CD4-positive, alpha-beta memory T cell (primary cell): ENCODE measurements around the gene POLR3G. TPM values are rescaled to one million over a fixed set of nuclear protein-coding genes. Genes with fewer than 3 reads are reported as not detected.

Experiments
- CTCF ChIA-PET: fragments of 350-600 bp; sonication (Branson Sonifier 250); formaldehyde crosslinking; loops from one replicate; lab custom pipeline; 2021; ENCODE audit warnings: inconsistent platforms; ENCODE audit not compliant: partially characterized antibody; lab: Charles Lee
- POLR2A ChIA-PET: fragments of 350-600 bp; sonication (Branson Sonifier 250); formaldehyde crosslinking; loops from one replicate; lab custom pipeline; 2021; ENCODE audit not compliant: partially characterized antibody; lab: Charles Lee
- DNase-seq, 5 donors: peaks; one replicate each; pipeline versions ENCODE4 v3.0.0 to v3.0.0-alpha.2; 2020 to 2022; ENCODE audit warnings: mixed read lengths in 1 of 5
- H3K27ac ChIP-seq: one replicate; pipeline ENCODE4 v1.7.0; 2013; ENCODE audit warnings: low read depth, low read length
- H3K27me3 ChIP-seq: 2 replicates; pipeline ENCODE4 v1.7.0; 2013; ENCODE audit warnings: mild to moderate bottlenecking, low read length, moderate library complexity; ENCODE audit not compliant: insufficient read depth
- H3K36me3 ChIP-seq: 2 replicates; pipeline ENCODE4 v1.7.0; 2013; ENCODE audit warnings: mild to moderate bottlenecking, low read length, moderate library complexity; ENCODE audit not compliant: insufficient read depth
- H3K4me1 ChIP-seq: 2 replicates; pipeline ENCODE4 v1.7.0; 2013; ENCODE audit warnings: mild to moderate bottlenecking, low read length, moderate library complexity; ENCODE audit not compliant: insufficient read depth
- H3K4me3 ChIP-seq, 2 donors: one replicate each; pipeline ENCODE4 v1.7.0; 2013; ENCODE audit warnings: low read length in 2 of 2, mild to moderate bottlenecking in 1 of 2
- H3K9me3 ChIP-seq, 2 donors: one replicate each; pipeline ENCODE4 v1.7.0; 2013; ENCODE audit warnings: low read length in 2 of 2, control low read depth in 1 of 2; ENCODE audit not compliant: control insufficient read depth in 1 of 2
- H3K27ac Mint-ChIP-seq, 7 donors: one replicate each; pipeline ENCODE4 v1.8.0; 2020 to 2021; ENCODE audit warnings: mixed read lengths in 7 of 7, mild to moderate bottlenecking in 6 of 7, inconsistent platforms in 3 of 7, moderate library complexity in 3 of 7
- H3K27me3 Mint-ChIP-seq, 2 donors: one replicate each; pipeline ENCODE4 v1.8.0; 2020 to 2021; ENCODE audit warnings: mixed read lengths in 2 of 2
- H3K36me3 Mint-ChIP-seq, 2 donors: one replicate each; pipeline ENCODE4 v1.8.0; 2020 to 2021; ENCODE audit warnings: mixed read lengths in 2 of 2, inconsistent platforms in 1 of 2, mild to moderate bottlenecking in 1 of 2
- H3K4me1 Mint-ChIP-seq, 4 donors: one replicate each; pipeline ENCODE4 v1.8.0; 2020 to 2021; ENCODE audit warnings: mixed read lengths in 4 of 4, mild to moderate bottlenecking in 1 of 4
- H3K4me3 Mint-ChIP-seq, 8 donors: one replicate each; pipeline ENCODE4 v1.8.0; 2020 to 2021; ENCODE audit warnings: mixed read lengths in 8 of 8, mild to moderate bottlenecking in 7 of 8, moderate library complexity in 6 of 8, inconsistent platforms in 3 of 8
- H3K9me3 Mint-ChIP-seq, 8 donors: one replicate each; pipeline ENCODE4 v1.8.0; 2020 to 2021; ENCODE audit warnings: mixed read lengths in 8 of 8, mild to moderate bottlenecking in 5 of 8, inconsistent platforms in 3 of 8, moderate library complexity in 1 of 8
- intact Hi-C: fragments of 100-400 bp; cut with micrococcal nuclease; formaldehyde crosslinking; loops from one replicate; pipeline ENCODE4 v1.15.1; 2023
- polyA plus RNA-seq, 2 donors: library from polyadenylated mRNA; unstranded; fragments of 300-500 nt; fragmentation: Illumina TruSeq; gene quantifications; one replicate each; pipeline ENCODE4 v1.2.3, GENCODE V29; 2021
- total RNA-seq, 2 experiments: library from RNA; stranded (reverse); gene quantifications; one replicate each; pipeline ENCODE4 v1.2.3, GENCODE V29; 2021

The POLR3G gene
- total and polyA plus RNA-seq, 4 experiments from 2014 or later, result 1.2 to 2.2 (median 1.5) TPM

- Histone ChIP-seq H3K4me1 (peaks cover 6% of the 10 kb centered on the region), H3K4me3 (no peak overlapping the region), H3K27me3 (no peaks in the 10 kb centered on the region), H3K27ac (no peak overlapping the region), H3K9me3 (no peaks in the 10 kb centered on the region), H3K36me3 (no peaks in the 10 kb centered on the region)
- Mint-ChIP-seq H3K4me3 (no peak overlapping the region), H3K9me3 (peaks cover 0 to under 1% (median 0%) of the 10 kb centered on the region in 8 donors), H3K27me3 (peaks cover 21 to 30% of the 10 kb centered on the region in 2 donors), H3K36me3 (peaks cover 0 to 2% of the 10 kb centered on the region in 2 donors), H3K4me1 (peaks cover 0 to 4% (median 2%) of the 10 kb centered on the region in 4 donors), H3K27ac (no peak overlapping the region)
- POLR2A ChIA-PET, result no interaction called here
- DNase-seq, result no peak
- CTCF ChIA-PET, result no interaction called here
- intact Hi-C loops, result no loop called here
These were observed 60.3 kb downstream of the POLR3G start for GRCh38 chr5:90534922-90535321.

- no peaks in the 10 kb centered on the region for H3K4me1 ChIP-seq
- no peak overlapping the region for H3K4me3 Mint-ChIP-seq
- no peaks in the 10 kb centered on the region for H3K9me3 ChIP-seq
- ChIA-PET POLR2A (no interaction called here), CTCF (no interaction called here)
- H3K4me3 ChIP-seq, result no peak overlapping the region
- H3K27me3 Mint-ChIP-seq, result peaks cover 28 to 39% of the 10 kb centered on the region in 2 donors
- no peak overlapping the region for H3K27ac Mint-ChIP-seq
- H3K9me3 Mint-ChIP-seq, result no peaks in the 10 kb centered on the region
- H3K36me3 Mint-ChIP-seq, result no peaks in the 10 kb centered on the region
- H3K36me3 ChIP-seq, result no peaks in the 10 kb centered on the region
- DNase-seq, result no peak
- intact Hi-C loops, result no loop called here
- no peaks in the 10 kb centered on the region for H3K27me3 ChIP-seq
- H3K4me1 Mint-ChIP-seq, result no peaks in the 10 kb centered on the region
- H3K27ac ChIP-seq, result no peak overlapping the region
These were observed 68.3 kb downstream of the POLR3G start for GRCh38 chr5:90542827-90543519.

GRCh38 chr5:90545511-90545910, 70.8 kb downstream of the POLR3G start:
- Mint-ChIP-seq H3K9me3 (no peaks in the 10 kb centered on the region), H3K4me3 (no peak overlapping the region), H3K36me3 (no peaks in the 10 kb centered on the region), H3K27me3 (peaks cover 26 to 31% of the 10 kb centered on the region in 2 donors), H3K27ac (no peak overlapping the region), H3K4me1 (no peaks in the 10 kb centered on the region)
- intact Hi-C loops, result no loop called here
- no peaks in the 10 kb centered on the region for H3K27me3 ChIP-seq
- H3K27ac ChIP-seq, result no peak overlapping the region
- DNase-seq, result no peak
- no peaks in the 10 kb centered on the region for H3K36me3 ChIP-seq
- POLR2A ChIA-PET, result no interaction called here
- no peak overlapping the region for H3K4me3 ChIP-seq
- H3K9me3 ChIP-seq, result no peaks in the 10 kb centered on the region
- CTCF ChIA-PET, result no interaction called here
- H3K4me1 ChIP-seq, result no peaks in the 10 kb centered on the region

- Mint-ChIP-seq H3K36me3 (no peaks in the 10 kb centered on the region), H3K27ac (no peak overlapping the region), H3K27me3 (peaks cover 23 to 30% of the 10 kb centered on the region in 2 donors), H3K4me3 (no peak overlapping the region), H3K9me3 (no peaks in the 10 kb centered on the region), H3K4me1 (no peaks in the 10 kb centered on the region)
- Histone ChIP-seq H3K4me1 (no peaks in the 10 kb centered on the region), H3K27me3 (no peaks in the 10 kb centered on the region), H3K4me3 (no peak overlapping the region), H3K27ac (no peak overlapping the region), H3K9me3 (no peaks in the 10 kb centered on the region), H3K36me3 (no peaks in the 10 kb centered on the region)
- no peak for DNase-seq
- POLR2A ChIA-PET, result no interaction called here
- intact Hi-C loops, result no loop called here
- CTCF ChIA-PET, result no interaction called here
These were observed 71.7 kb downstream of the POLR3G start for GRCh38 chr5:90546216-90546837.

GRCh38 chr5:90547072-90547536, 72.4 kb downstream of the POLR3G start:
- no peaks in the 10 kb centered on the region for H3K36me3 Mint-ChIP-seq
- DNase-seq, result no peak
- Histone ChIP-seq H3K27me3 (no peaks in the 10 kb centered on the region), H3K4me1 (no peaks in the 10 kb centered on the region), H3K9me3 (no peaks in the 10 kb centered on the region), H3K27ac (no peak overlapping the region), H3K4me3 (no peak overlapping the region), H3K36me3 (no peaks in the 10 kb centered on the region)
- H3K27me3 Mint-ChIP-seq, result peaks cover 21 to 33% of the 10 kb centered on the region in 2 donors
- H3K27ac Mint-ChIP-seq, result no peak overlapping the region
- CTCF ChIA-PET, result no interaction called here
- intact Hi-C loops, result no loop called here
- no peak overlapping the region for H3K4me3 Mint-ChIP-seq
- POLR2A ChIA-PET, result no interaction called here
- H3K9me3 Mint-ChIP-seq, result no peaks in the 10 kb centered on the region
- no peaks in the 10 kb centered on the region for H3K4me1 Mint-ChIP-seq

GRCh38 chr5:90548069-90548593, 73.5 kb downstream of the POLR3G start:
- Mint-ChIP-seq H3K4me1 (no peaks in the 10 kb centered on the region), H3K9me3 (no peaks in the 10 kb centered on the region), H3K27ac (no peak overlapping the region), H3K4me3 (no peak overlapping the region), H3K36me3 (no peaks in the 10 kb centered on the region), H3K27me3 (peaks cover 22 to 27% of the 10 kb centered on the region in 2 donors)
- Histone ChIP-seq H3K27ac (no peak overlapping the region), H3K9me3 (no peaks in the 10 kb centered on the region), H3K27me3 (no peaks in the 10 kb centered on the region), H3K4me3 (no peak overlapping the region), H3K4me1 (no peaks in the 10 kb centered on the region), H3K36me3 (no peaks in the 10 kb centered on the region)
- ChIA-PET POLR2A (no interaction called here), CTCF (interaction anchor here (0.6 kb wide), 1 partner anchor 18 kb away, joined by 3 read pairs; no protein-coding TSS in a partner anchor)
- intact Hi-C loops, result no loop called here
- DNase-seq, result no peak

- no peaks in the 10 kb centered on the region for H3K36me3 Mint-ChIP-seq
- no peaks in the 10 kb centered on the region for H3K9me3 Mint-ChIP-seq
- no peak for DNase-seq
- H3K27me3 Mint-ChIP-seq, result peaks cover 22 to 23% of the 10 kb centered on the region in 2 donors
- intact Hi-C loops, result no loop called here
- no peaks in the 10 kb centered on the region for H3K4me1 ChIP-seq
- no peaks in the 10 kb centered on the region for H3K27me3 ChIP-seq
- H3K27ac Mint-ChIP-seq, result no peak overlapping the region
- no peak overlapping the region for H3K4me3 ChIP-seq
- CTCF ChIA-PET, result no interaction called here
- H3K9me3 ChIP-seq, result no peaks in the 10 kb centered on the region
- no peak overlapping the region for H3K4me3 Mint-ChIP-seq
- H3K27ac ChIP-seq, result no peak overlapping the region
- POLR2A ChIA-PET, result no interaction called here
- no peaks in the 10 kb centered on the region for H3K4me1 Mint-ChIP-seq
- H3K36me3 ChIP-seq, result no peaks in the 10 kb centered on the region
These were observed 74.6 kb downstream of the POLR3G start for GRCh38 chr5:90549223-90549622.
